Activated naive CD4-positive, alpha-beta T cell treated with anti-CD3 and anti-CD28 coated beads for 36 hours (primary cell): Measurements from ENCODE around the gene TULP4. TPM values are rescaled to one million over a fixed set of nuclear protein-coding genes. Genes with fewer than 3 reads are reported as not detected.
"Not testable (repeated sequence)": the region's sequence is repeated elsewhere in the genome, so short reads cannot be mapped to it uniquely, and the experiment has no call there.

ENCODE experiments used
- CTCF ChIA-PET: fragments of 350-600 bp; sonication (Branson Sonifier 250); formaldehyde crosslinking; loops from one replicate; lab custom pipeline; 2021; ENCODE audit warnings: antibody characterized with exemption; lab: Charles Lee
- DNase-seq: peaks from one replicate; pipeline ENCODE4 v3.0.0-alpha.2; 2020
- H3K27ac Mint-ChIP-seq: one replicate; pipeline ENCODE4 v1.8.0; 2021; ENCODE audit warnings: mild to moderate bottlenecking, mixed read lengths
- H3K27me3 Mint-ChIP-seq: one replicate; pipeline ENCODE4 v1.8.0; 2021; ENCODE audit warnings: low read depth, mixed read lengths
- H3K36me3 Mint-ChIP-seq: one replicate; pipeline ENCODE4 v1.8.0; 2021; ENCODE audit warnings: low read depth, mixed read lengths
- H3K4me1 Mint-ChIP-seq: one replicate; pipeline ENCODE4 v1.8.0; 2021; ENCODE audit warnings: low read depth, mixed read lengths
- H3K4me3 Mint-ChIP-seq: one replicate; pipeline ENCODE4 v1.8.0; 2021; ENCODE audit warnings: mild to moderate bottlenecking, moderate library complexity, mixed read lengths
- H3K9me3 Mint-ChIP-seq: one replicate; pipeline ENCODE4 v1.8.0; 2021; ENCODE audit warnings: mixed read lengths
- intact Hi-C: fragments of 100-400 bp; cut with micrococcal nuclease; formaldehyde crosslinking; loops from one replicate; pipeline ENCODE4 v1.15.1; 2023
- total RNA-seq, 2 experiments: library from RNA; stranded (reverse); gene quantifications; one replicate each; pipeline ENCODE4 v1.2.3, GENCODE V29; 2021

Gene TULP4
- total RNA-seq, 2 experiments from 2014 or later: 17.4 to 17.6 TPM

- Mint-ChIP-seq H3K9me3 (no peaks in the 10 kb centered on the region), H3K4me1 (no peaks in the 10 kb centered on the region), H3K27me3 (peaks cover 11% of the 10 kb centered on the region), H3K27ac (no peak overlapping the region), H3K36me3 (no peaks in the 10 kb centered on the region), H3K4me3 (no peak overlapping the region)
- no peak for DNase-seq
- CTCF ChIA-PET: interaction anchor here (1.0 kb wide), 1 partner anchor 21 kb away, joined by 3 read pairs; no protein-coding TSS in a partner anchor
- intact Hi-C loops: no loop called here
Measured at GRCh38 chr6:158543606-158544185, 231.4 kb downstream of the TULP4 start.

- H3K4me3 Mint-ChIP-seq: no peak overlapping the region
- H3K27ac Mint-ChIP-seq: no peak overlapping the region
- no peaks in the 10 kb centered on the region for H3K9me3 Mint-ChIP-seq
- peaks cover 8% of the 10 kb centered on the region for H3K27me3 Mint-ChIP-seq
- intact Hi-C loops: no loop called here
- CTCF ChIA-PET: interaction anchor here (1.0 kb wide), 1 partner anchor 21 kb away, joined by 3 read pairs; no protein-coding TSS in a partner anchor
- no peaks in the 10 kb centered on the region for H3K4me1 Mint-ChIP-seq
- H3K36me3 Mint-ChIP-seq: no peaks in the 10 kb centered on the region
- DNase-seq: no peak
Measured at GRCh38 chr6:158544428-158544827, 232.2 kb downstream of the TULP4 start.

- no peaks in the 10 kb centered on the region for H3K4me1 Mint-ChIP-seq
- H3K27me3 Mint-ChIP-seq: peaks cover 3% of the 10 kb centered on the region
- CTCF ChIA-PET: no interaction called here
- H3K4me3 Mint-ChIP-seq: no peak overlapping the region
- H3K9me3 Mint-ChIP-seq: no peaks in the 10 kb centered on the region
- no peak for DNase-seq
- H3K27ac Mint-ChIP-seq: no peak overlapping the region
- intact Hi-C loops: no loop called here
- no peaks in the 10 kb centered on the region for H3K36me3 Mint-ChIP-seq
Measured at GRCh38 chr6:158545043-158545966, 233.0 kb downstream of the TULP4 start.

- intact Hi-C loops: no loop called here
- Mint-ChIP-seq H3K4me1 (no peaks in the 10 kb centered on the region), H3K27ac (no peak overlapping the region), H3K27me3 (no peaks in the 10 kb centered on the region), H3K36me3 (no peaks in the 10 kb centered on the region), H3K4me3 (no peak overlapping the region), H3K9me3 (no peaks in the 10 kb centered on the region)
- DNase-seq: no peak
- CTCF ChIA-PET: no interaction called here
Measured at GRCh38 chr6:158548418-158549161, 236.3 kb downstream of the TULP4 start.

- H3K4me1 Mint-ChIP-seq: no peaks in the 10 kb centered on the region
- H3K27me3 Mint-ChIP-seq: no peaks in the 10 kb centered on the region
- no peak for DNase-seq
- no peaks in the 10 kb centered on the region for H3K36me3 Mint-ChIP-seq
- CTCF ChIA-PET: interaction anchor here (0.6 to 1.4 kb wide), 2 partner anchors 42 to 139 kb away, joined by 3 read pairs; no protein-coding TSS in a partner anchor
- H3K27ac Mint-ChIP-seq: no peak overlapping the region
- no peak overlapping the region for H3K4me3 Mint-ChIP-seq
- intact Hi-C loops: no loop called here
- no peaks in the 10 kb centered on the region for H3K9me3 Mint-ChIP-seq
Measured at GRCh38 chr6:158552055-158552795, 240.0 kb downstream of the TULP4 start.

- no peaks in the 10 kb centered on the region for H3K4me1 Mint-ChIP-seq
- CTCF ChIA-PET: interaction anchor here (0.6 to 1.4 kb wide), 4 partner anchors 42 to 339 kb away, joined by 3 read pairs; no protein-coding TSS in a partner anchor
- DNase-seq: no peak
Measured at GRCh38 chr6:158552796-158553138, 240.5 kb downstream of the TULP4 start.

GRCh38 chr6:158554611-158555361, 242.5 kb downstream of the TULP4 start:
- intact Hi-C loops: no loop called here
- no peak overlapping the region for H3K27ac Mint-ChIP-seq
- no peaks in the 10 kb centered on the region for H3K36me3 Mint-ChIP-seq
- no peaks in the 10 kb centered on the region for H3K27me3 Mint-ChIP-seq
- peaks cover 3% of the 10 kb centered on the region for H3K4me1 Mint-ChIP-seq
- no peak for DNase-seq
- no peak overlapping the region for H3K4me3 Mint-ChIP-seq
- CTCF ChIA-PET: interaction anchor here (0.6 to 1.0 kb wide), 2 partner anchors 12 to 334 kb away, joined by 3 read pairs; no protein-coding TSS in a partner anchor
- H3K9me3 Mint-ChIP-seq: no peaks in the 10 kb centered on the region

More at GRCh38 chr6:158552796-158553138, 240.5 kb downstream of the TULP4 start:
- Mint-ChIP-seq H3K9me3 (no peaks in the 10 kb centered on the region), H3K27ac (no peak overlapping the region), H3K27me3 (no peaks in the 10 kb centered on the region), H3K4me3 (no peak overlapping the region), H3K36me3 (no peaks in the 10 kb centered on the region)
- intact Hi-C loops: no loop called here

- CTCF ChIA-PET: interaction anchor here (1.6 kb wide), 1 partner anchor 342 kb away, joined by 7 read pairs; no protein-coding TSS in a partner anchor
- Mint-ChIP-seq H3K4me1 (peaks cover 7% of the 10 kb centered on the region), H3K9me3 (no peaks in the 10 kb centered on the region), H3K27me3 (no peaks in the 10 kb centered on the region), H3K36me3 (no peaks in the 10 kb centered on the region), H3K4me3 (no peak overlapping the region), H3K27ac (no peak overlapping the region)
- no peak for DNase-seq
- intact Hi-C loops: no loop called here
Measured at GRCh38 chr6:158556113-158556512, 243.8 kb downstream of the TULP4 start.

- CTCF ChIA-PET: interaction anchor here (1.6 to 1.7 kb wide), 2 partner anchors 336 to 343 kb away, joined by 4 to 7 read pairs; no protein-coding TSS in a partner anchor
- H3K27me3 Mint-ChIP-seq, H3K36me3 Mint-ChIP-seq, H3K9me3 Mint-ChIP-seq, intact Hi-C loops, H3K4me3 Mint-ChIP-seq, DNase-seq, H3K27ac Mint-ChIP-seq: not testable (repeated sequence)
- peaks cover 17% of the 10 kb centered on the region for H3K4me1 Mint-ChIP-seq
Measured at GRCh38 chr6:158557110-158557509, 244.8 kb downstream of the TULP4 start.

- no peaks in the 10 kb centered on the region for H3K36me3 Mint-ChIP-seq
- H3K9me3 Mint-ChIP-seq: no peaks in the 10 kb centered on the region
- H3K27me3 Mint-ChIP-seq: no peaks in the 10 kb centered on the region
- H3K27ac Mint-ChIP-seq: no peak overlapping the region
- intact Hi-C loops: no loop called here
- CTCF ChIA-PET: interaction anchor here (1.1 to 1.7 kb wide), 4 partner anchors 11 to 344 kb away, joined by 4 to 7 read pairs (median 4); no protein-coding TSS in a partner anchor
- no peak overlapping the region for H3K4me3 Mint-ChIP-seq
- H3K4me1 Mint-ChIP-seq: peaks cover 25% of the 10 kb centered on the region
- no peak for DNase-seq
Measured at GRCh38 chr6:158557927-158558326, 245.7 kb downstream of the TULP4 start.
